Stimulated activated CD4-positive, alpha-beta T cell treated with anti-CD3 and anti-CD28 coated beads, Interleukin-4, amount 100 ng/mL, for 4 hours (primary cell): ENCODE data around the gene MRPL27.
A peak's percentile ranks its signal among the peaks of the same experiment; 100 is the strongest.

Source experiments
- DNase-seq, 2 experiments: peaks; one replicate each; pipeline ENCODE4 v3.0.0-alpha.2; 2020

MRPL27 gene

GRCh38 chr17:50359998-50360461, 13.0 kb downstream of the MRPL27 start:
- no peak for DNase-seq

GRCh38 chr17:50359005-50359699, 13.8 kb downstream of the MRPL27 start:
- DNase-seq = no peak

GRCh38 chr17:50358177-50358576, 14.8 kb downstream of the MRPL27 start:
- no peak for DNase-seq

GRCh38 chr17:50356892-50357510, 16.0 kb downstream of the MRPL27 start:
- no peak for DNase-seq

- DNase-seq = no peak
Measured at GRCh38 chr17:50356418-50356817, 16.6 kb downstream of the MRPL27 start.

- no peak for DNase-seq
Measured at GRCh38 chr17:50355701-50356341, 17.2 kb downstream of the MRPL27 start.

- no peak for DNase-seq
Measured at GRCh38 chr17:50355336-50355700, 17.7 kb downstream of the MRPL27 start.

- DNase-seq = no peak
Measured at GRCh38 chr17:50354776-50355175, 18.2 kb downstream of the MRPL27 start.

GRCh38 chr17:50354198-50354597, 18.8 kb downstream of the MRPL27 start:
- no peak for DNase-seq

- no peak for DNase-seq
Measured at GRCh38 chr17:50353600-50354195, 19.3 kb downstream of the MRPL27 start.

GRCh38 chr17:50352693-50353599, 20.0 kb downstream of the MRPL27 start:
- no peak for DNase-seq

- DNase-seq = no peak
Measured at GRCh38 chr17:50352072-50352692, 20.8 kb downstream of the MRPL27 start.

GRCh38 chr17:50350733-50351132, 22.3 kb downstream of the MRPL27 start:
- no peak for DNase-seq

GRCh38 chr17:50349243-50349600, 23.8 kb downstream of the MRPL27 start:
- DNase-seq = no peak

- DNase-seq = no peak
Measured at GRCh38 chr17:50348522-50349242, 24.3 kb downstream of the MRPL27 start.

GRCh38 chr17:50347894-50348291, 25.1 kb downstream of the MRPL27 start:
- DNase-seq = no peak

GRCh38 chr17:50347117-50347893, 25.7 kb downstream of the MRPL27 start:
- DNase-seq = no peak

- peak; percentile 43 to 57 for DNase-seq
Measured at GRCh38 chr17:50346313-50347116, 26.5 kb downstream of the MRPL27 start.

GRCh38 chr17:50345432-50346312, 27.3 kb downstream of the MRPL27 start, which contains the start of gene XYLT2:
Gene XYLT2 (plus strand): TSS chr17:50346126. CDS start chr17:50346141, 15 bp downstream.
- DNase-seq = peak; percentile 92 to 94
